ENCODE results near the gene SYNDIG1L. TPM values are rescaled to one million over a fixed set of nuclear protein-coding genes. Genes with fewer than 3 reads are reported as not detected.
A peak's percentile ranks its signal among the peaks of the same experiment; 100 is the strongest.
"Not testable (repeated sequence)": the region's sequence is repeated elsewhere in the genome, so short reads cannot be mapped to it uniquely, and the experiment has no call there.

Gene SYNDIG1L
- total RNA-seq, 1 donor from 2014 or later, result 2.9 TPM

GRCh38 chr14:74382231-74382630 lies 43.8 kb downstream of the SYNDIG1L start:
- ATAC-seq (no peak), DNase-seq (no peak)
- Histone ChIP-seq H3K9me3 (no peaks in the 10 kb centered on the region), H3K27me3 (no peaks in the 10 kb centered on the region), H3K4me1 (no peaks in the 10 kb centered on the region), H3K4me3 (no peak overlapping the region), H3K27ac (no peak overlapping the region), H3K36me3 (no peaks in the 10 kb centered on the region)
- intact Hi-C loops (cut with DNase I), result no loop called here
- no peak for TF ChIP-seq CTCF (IDR thresholded peaks at IDR 0.05)

GRCh38 chr14:74381571-74381970 lies 44.4 kb downstream of the SYNDIG1L start:
- H3K27me3 ChIP-seq; H3K4me1 ChIP-seq; DNase-seq; H3K36me3 ChIP-seq; H3K27ac ChIP-seq; H3K4me3 ChIP-seq; intact Hi-C loops (cut with DNase I); ATAC-seq; H3K9me3 ChIP-seq: not testable (repeated sequence)

- Histone ChIP-seq H3K4me3 (no peak overlapping the region), H3K27ac (no peak overlapping the region), H3K36me3 (no peaks in the 10 kb centered on the region), H3K27me3 (no peaks in the 10 kb centered on the region), H3K4me1 (no peaks in the 10 kb centered on the region), H3K9me3 (no peaks in the 10 kb centered on the region)
- ATAC-seq (no peak), DNase-seq (peak; percentile 20)
- TF ChIP-seq CTCF (IDR thresholded peaks at IDR 0.05), result no peak
- intact Hi-C loops (cut with DNase I), result no loop called here
Observed at GRCh38 chr14:74380845-74381244, 45.2 kb downstream of the SYNDIG1L start.

DNA sequence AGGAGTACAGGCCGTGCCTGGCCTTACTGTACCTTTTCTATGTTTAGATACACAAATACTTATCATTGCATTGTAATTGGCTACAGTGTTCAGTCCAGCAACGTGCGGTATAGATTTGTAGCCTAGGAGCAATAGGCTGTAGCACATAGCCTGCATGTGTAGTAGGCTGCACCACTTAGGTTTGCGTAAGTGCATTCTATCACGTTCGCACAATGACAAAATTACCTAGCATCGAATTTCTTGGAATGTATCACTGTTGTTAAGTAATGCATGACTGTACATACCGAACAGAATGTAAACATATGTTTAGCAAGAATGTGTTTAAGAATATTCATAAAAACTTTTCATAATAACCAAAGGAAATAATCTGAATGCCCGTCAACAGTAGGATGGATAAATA lies 45.8 kb downstream of the SYNDIG1L start:
- no peaks in the 10 kb centered on the region for H3K4me1 ChIP-seq
- H3K27ac ChIP-seq, result no peak overlapping the region
- ATAC-seq (no peak), DNase-seq (no peak)
- no peak overlapping the region for H3K4me3 ChIP-seq
- H3K9me3 ChIP-seq, result no peaks in the 10 kb centered on the region
- no peak for TF ChIP-seq CTCF (IDR thresholded peaks at IDR 0.05)
- no peaks in the 10 kb centered on the region for H3K36me3 ChIP-seq
- intact Hi-C loops (cut with DNase I), result no loop called here
- H3K27me3 ChIP-seq, result no peaks in the 10 kb centered on the region

DNA sequence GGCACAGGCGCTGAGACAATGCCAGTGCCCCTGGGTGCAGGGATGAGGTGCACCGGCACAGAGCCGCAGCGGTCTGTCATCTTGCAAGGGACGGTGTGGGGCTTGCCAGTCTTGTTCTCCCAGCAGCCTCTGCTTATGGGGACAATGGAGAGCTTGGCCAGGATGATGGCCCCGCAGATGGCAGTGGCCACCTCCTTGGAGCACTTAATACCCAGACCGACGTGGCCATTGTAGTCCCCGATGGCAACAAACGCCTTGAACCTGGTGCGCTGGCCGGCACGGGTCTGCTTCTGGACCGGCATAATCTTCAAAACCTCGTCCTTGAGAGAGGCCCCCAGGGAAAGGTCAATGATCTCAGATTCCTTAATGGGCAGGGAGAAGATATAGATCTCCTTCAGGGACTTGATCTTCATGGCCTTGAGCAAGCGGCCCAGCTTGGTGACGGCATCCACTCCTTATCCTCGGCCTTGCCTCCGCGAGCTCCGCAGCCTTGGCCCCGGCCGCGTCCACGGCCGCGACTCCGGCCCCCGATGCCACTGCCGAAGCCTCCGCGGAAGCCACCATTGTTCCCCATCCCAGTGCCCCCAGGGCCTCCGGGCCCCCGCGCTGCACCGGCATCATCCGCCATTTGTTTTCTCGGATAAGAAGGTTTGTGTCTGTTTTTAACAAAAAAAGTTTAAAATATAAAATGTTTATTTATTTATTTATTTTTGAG lies 47.9 kb downstream of the SYNDIG1L start:
- intact Hi-C loops (cut with DNase I), result no loop called here
- H3K27me3 ChIP-seq, result no peaks in the 10 kb centered on the region
- H3K9me3 ChIP-seq, result no peaks in the 10 kb centered on the region
- no peak overlapping the region for H3K4me3 ChIP-seq
- no peak for TF ChIP-seq CTCF (IDR thresholded peaks at IDR 0.05)
- DNase-seq (peak; percentile 60), ATAC-seq (no peak)
- H3K27ac ChIP-seq, result no peak overlapping the region
- no peaks in the 10 kb centered on the region for H3K36me3 ChIP-seq
- no peaks in the 10 kb centered on the region for H3K4me1 ChIP-seq

- intact Hi-C loops (cut with DNase I), result no loop called here
- Histone ChIP-seq H3K27me3 (no peaks in the 10 kb centered on the region), H3K4me1 (no peaks in the 10 kb centered on the region), H3K4me3 (no peak overlapping the region), H3K27ac (no peak overlapping the region), H3K9me3 (no peaks in the 10 kb centered on the region), H3K36me3 (no peaks in the 10 kb centered on the region)
- DNase-seq, result peak; percentile 33
- no peak for TF ChIP-seq CTCF (IDR thresholded peaks at IDR 0.05)
- no peak for ATAC-seq
Observed at GRCh38 chr14:74368441-74368840, 57.6 kb downstream of the SYNDIG1L start.
